HG03045 (cell line): ENCODE results near the gene AHNAK2.
"Not testable (repeated sequence)": the region's sequence is repeated elsewhere in the genome, so short reads cannot be mapped to it uniquely, and the experiment has no call there.

ENCODE experiments used
- ATAC-seq: cut with Tn5 transposase; IDR thresholded peaks from one replicate; pipeline ENCODE4 v1.9.1; 2021; ENCODE audit warnings: mild to moderate bottlenecking, moderate library complexity; ENCODE audit not compliant: unreplicated experiment

AHNAK2 gene

DNA sequence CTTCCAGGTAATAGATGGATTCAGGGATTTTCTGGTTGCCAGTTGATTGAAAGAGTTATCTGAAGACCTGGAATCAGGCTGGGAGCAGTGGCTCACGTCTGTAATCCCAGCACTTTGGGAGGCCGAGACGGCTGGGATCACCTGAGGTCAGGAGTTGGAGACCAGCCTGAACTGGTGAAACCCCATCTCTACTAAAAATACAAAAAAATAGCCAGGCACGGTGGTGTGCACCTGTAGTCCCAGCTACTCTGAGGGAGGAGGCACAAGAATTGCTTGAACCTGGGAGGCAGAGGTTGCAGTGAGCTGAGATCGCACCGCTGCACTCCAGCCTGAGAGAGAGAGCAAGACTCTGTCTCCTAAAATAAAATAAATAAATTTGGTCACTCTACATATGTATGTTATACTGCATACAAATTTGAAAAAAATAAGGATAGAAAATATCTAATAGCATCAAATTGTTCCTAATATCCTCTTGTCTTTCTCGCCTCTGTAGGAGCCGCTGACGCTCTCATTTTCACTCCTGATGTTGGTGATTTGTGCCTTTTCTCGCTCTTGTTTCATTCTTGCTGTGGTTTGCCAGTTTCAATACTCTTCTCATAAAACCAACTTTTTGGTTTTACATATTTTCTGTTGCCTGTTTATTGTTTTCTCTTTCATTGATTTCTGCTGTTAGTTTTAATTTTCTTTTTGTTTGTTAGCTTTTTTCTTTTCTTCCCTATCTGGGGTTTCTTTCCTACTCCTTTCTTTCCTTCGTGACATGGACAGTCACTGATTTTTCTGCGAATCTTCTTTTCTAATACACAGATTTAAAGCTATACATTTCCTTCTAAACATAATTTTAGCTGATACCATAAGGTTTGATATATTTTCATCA is 77.3 kb downstream of the AHNAK2 start:
- no peak for ATAC-seq

- no peak for ATAC-seq
Measured at GRCh38 chr14:104899781-104900180, 78.4 kb downstream of the AHNAK2 start.

DNA sequence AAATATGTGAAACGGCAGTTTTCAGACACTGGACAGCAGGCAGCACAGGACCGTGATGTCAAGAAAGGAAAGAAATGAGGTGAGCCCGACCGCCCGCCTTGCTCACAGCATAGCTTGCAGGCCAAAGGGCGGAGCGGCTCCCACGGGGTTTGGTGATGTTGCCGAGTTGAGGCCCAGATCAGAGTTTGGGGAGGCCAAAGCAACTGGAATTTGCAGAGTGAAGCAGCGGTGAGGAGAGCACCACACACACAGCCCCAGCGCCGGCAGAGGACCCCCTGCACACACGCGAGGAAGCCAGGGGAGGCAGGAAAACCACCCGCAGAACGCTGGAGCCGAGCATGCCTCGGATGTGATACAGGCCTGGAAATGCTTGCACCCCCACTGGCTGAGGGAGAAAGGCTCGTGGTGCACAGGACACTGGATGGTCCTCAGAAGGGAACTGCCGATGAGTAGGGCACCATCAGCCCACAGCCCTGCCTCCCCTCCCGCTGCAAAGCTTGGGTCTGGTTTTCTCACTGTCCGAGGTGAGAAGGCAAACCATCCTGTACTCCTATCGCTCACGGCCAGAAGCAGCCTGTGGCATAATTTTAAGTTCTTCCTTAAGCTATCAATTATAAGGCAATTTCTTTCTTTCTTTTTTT is 79.2 kb downstream of the AHNAK2 start:
- no peak for ATAC-seq

- ATAC-seq: no peak
Measured at GRCh38 chr14:104898195-104898558, 80.0 kb downstream of the AHNAK2 start.

- no peak for ATAC-seq
Measured at GRCh38 chr14:104897330-104898194, 80.6 kb downstream of the AHNAK2 start.

GRCh38 chr14:104895786-104896661 is 82.2 kb downstream of the AHNAK2 start:
- ATAC-seq: no peak

DNA sequence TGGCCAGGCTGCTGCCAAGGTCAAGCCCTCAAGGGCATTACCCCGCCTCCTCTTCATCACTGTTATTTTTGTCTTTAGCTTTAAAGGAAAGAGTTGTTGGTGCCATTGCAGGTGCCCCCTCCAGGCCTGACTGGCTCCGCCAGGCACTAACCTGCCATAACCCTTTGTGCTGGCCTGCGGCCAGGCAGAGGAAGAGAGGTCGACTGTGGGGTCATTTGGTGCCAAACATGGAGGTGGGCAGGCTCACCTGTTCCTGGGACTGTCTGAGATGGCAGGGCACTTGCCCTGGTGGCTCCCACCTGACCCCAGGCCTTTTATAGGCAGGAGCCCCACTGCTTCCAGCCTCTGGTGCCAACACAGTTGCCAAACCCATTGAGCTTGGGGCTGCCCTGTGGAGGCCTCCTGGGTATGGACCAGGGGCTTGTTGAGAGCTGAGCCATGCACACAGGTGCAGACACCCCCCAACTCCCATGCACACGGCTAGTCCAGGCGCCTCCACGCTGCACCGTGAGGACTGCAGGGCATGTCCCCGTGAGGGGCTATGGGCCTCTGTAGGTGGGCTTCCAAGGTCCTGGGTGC is 82.9 kb downstream of the AHNAK2 start:
- ATAC-seq: no peak

GRCh38 chr14:104894331-104895206 is 83.6 kb downstream of the AHNAK2 start:
- ATAC-seq: no peak

- no peak for ATAC-seq
Measured at GRCh38 chr14:104893435-104894207, 84.6 kb downstream of the AHNAK2 start.

- ATAC-seq: no peak
Measured at GRCh38 chr14:104892531-104893434, 85.4 kb downstream of the AHNAK2 start.

GRCh38 chr14:104891664-104892530 is 86.3 kb downstream of the AHNAK2 start:
- no peak for ATAC-seq

GRCh38 chr14:104891121-104891551 is 87.0 kb downstream of the AHNAK2 start:
- no peak for ATAC-seq

DNA sequence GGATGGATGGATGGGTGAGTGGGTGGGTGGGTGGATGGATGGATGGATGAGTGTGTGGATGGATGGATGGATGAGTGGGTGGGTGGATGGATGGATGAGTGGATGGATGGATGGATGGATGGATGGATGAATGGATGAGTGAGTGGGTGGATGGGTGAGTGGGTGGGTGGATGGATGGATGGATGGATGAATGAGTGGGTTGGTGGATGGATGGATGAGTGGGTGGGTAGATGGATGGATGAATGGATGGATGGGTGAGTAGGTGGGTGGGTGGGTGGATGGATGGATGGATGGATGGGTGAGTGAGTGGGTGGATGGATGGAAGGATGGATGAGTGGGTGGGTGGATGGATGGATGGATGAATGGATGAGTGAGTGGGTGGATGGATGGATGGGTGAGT is 87.9 kb downstream of the AHNAK2 start:
- ATAC-seq: not testable (repeated sequence)

DNA sequence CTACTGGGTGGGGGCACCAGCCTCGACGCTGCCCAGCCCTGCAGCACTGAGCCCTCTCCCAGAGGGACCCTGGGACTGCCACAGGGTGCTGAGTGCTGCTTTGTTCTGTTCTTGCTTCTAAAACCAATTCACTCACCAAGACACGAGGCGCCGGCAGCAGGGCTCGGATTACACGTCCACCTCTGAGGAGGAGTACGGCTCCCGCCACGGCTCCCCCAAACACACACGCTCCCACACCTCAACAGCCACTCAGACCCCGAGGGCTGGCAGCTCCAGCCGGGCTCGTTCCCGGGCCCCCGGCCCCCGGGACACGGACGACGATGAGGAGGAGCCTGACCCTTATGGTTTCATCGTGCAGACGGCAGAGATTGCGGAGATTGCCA is 88.8 kb downstream of the AHNAK2 start:
- ATAC-seq: no peak

DNA sequence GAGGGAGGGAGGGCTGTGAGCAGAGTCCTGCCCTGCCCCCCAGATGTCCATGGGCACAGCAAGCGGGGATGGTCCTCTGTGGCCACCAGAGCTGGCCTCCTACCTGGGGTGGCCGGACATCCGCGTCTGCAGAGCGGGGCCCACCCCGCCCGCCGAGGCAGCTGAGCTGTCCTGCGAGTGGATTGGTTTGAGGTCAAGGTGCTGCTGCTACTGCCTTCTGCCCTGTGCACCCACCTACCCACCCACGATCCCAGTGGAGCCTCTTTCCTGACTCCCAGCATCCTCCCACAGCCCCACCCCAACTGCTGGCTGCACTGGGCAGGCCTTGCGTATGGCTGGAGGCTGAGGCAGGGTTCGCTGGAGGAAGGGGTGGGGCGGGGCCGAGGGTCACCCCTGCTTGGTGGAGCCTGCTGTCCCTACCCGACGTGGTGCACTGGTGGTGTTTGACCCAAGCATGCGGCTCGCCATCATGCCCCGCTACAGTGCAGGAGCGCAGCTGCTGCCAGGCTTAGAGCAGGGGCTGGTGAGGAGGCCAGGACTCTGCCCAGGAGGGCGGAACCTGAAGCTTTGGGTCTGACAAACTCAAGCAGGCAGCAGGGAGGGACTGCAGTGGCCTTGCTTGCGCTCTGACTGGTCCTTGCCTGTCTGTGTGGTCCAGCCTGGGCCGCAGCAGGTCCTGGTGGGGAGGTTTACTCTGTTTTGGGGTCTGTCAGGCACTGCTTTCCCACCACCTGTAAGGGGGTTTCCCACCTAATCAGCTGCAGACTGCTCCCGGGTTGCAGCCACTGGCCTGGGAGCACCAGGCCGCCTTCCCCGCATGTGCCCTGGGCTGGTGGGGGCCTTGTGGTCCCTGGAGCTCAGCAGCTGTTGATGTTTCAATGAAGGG is 89.4 kb downstream of the AHNAK2 start:
- ATAC-seq: no peak
